GM23338 (cell line): ENCODE results near the gene NOP58.
"Not testable (repeated sequence)": the region's sequence is repeated elsewhere in the genome, so short reads cannot be mapped to it uniquely, and the experiment has no call there.

Experiments used
- CTCF ChIP-seq, 2 experiments: fragments of 200-600 bp in 1 of 2; sonication (generic) in 1 of 2; conservative IDR thresholded peaks; 2 replicates each; pipeline versions ENCODE4 v1.5.1 to v1.6.1; 2016 to 2017; ENCODE audit warnings: antibody characterized with exemption in 2 of 2, low read depth in 2 of 2, mild to moderate bottlenecking in 2 of 2, moderate library complexity in 1 of 2
- EZH2 ChIP-seq: fragments of 200-600 bp; sonication (generic); IDR thresholded peaks from one replicate; pipeline ENCODE4 v1.8.0; 2017; ENCODE audit warnings: antibody characterized with exemption, mild to moderate bottlenecking, low read depth; ENCODE audit not compliant: unreplicated experiment
- JUNB ChIP-seq: IDR thresholded peaks from one replicate; pipeline ENCODE4 v1.6.1; 2016; ENCODE audit warnings: antibody characterized with exemption; ENCODE audit not compliant: unreplicated experiment
- POLR2AphosphoS5 ChIP-seq: IDR thresholded peaks from 2 replicates; pipeline ENCODE4 v1.6.1; 2016; ENCODE audit warnings: antibody characterized with exemption, low read depth

DNA sequence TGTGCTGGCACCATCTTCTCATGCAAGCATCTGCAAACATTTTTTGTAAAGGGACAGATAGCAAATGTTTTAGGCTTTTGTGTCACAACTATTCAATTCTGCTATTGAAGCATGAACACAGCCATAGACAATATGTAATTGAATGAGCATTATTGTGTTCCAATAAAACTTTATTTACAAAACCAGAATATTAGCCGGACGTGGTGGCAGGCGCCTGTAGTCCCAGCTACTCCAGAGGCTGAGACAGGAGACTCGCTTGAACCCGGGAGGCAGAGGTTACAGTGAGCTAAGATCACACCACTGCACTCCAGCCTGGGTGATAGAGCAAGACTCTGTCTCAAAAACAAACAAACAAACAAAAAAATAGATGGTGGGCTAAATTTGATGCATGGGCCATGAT is 17.9 kb upstream of the NOP58 start:
- TF ChIP-seq EZH2; CTCF (conservative IDR thresholded peaks at IDR 0.05; ENCODE audit: low read depth in 2 of 2); JUNB; POLR2AphosphoS5: not testable (repeated sequence)
